ENCODE data around the gene CEP57L1. TPM values are rescaled to one million over a fixed set of nuclear protein-coding genes. Genes with fewer than 3 reads are reported as not detected.
A peak's percentile ranks its signal among the peaks of the same experiment; 100 is the strongest.
"Not testable (repeated sequence)": the region's sequence is repeated elsewhere in the genome, so short reads cannot be mapped to it uniquely, and the experiment has no call there.

The CEP57L1 gene
- total and polyA plus RNA-seq, 2 experiments from 2014 or later, result 14.5 to 15.8 TPM

- H3K27me3 ChIP-seq, result no peaks in the 10 kb centered on the region
- H3K9me3 ChIP-seq (ENCODE audit: low read depth), result no peaks in the 10 kb centered on the region
- H3K27ac ChIP-seq, result no peak overlapping the region
- peaks cover 10% of the 10 kb centered on the region for H3K4me1 ChIP-seq (ENCODE audit: low read depth)
- DNase-seq (ENCODE audit: low read depth in 1 of 2, low spot score in 1 of 2), result no peak
- H3K4me3 ChIP-seq, result no peak overlapping the region
- no peaks in the 10 kb centered on the region for H3K36me3 ChIP-seq
- TF ChIP-seq, protein P1, sequence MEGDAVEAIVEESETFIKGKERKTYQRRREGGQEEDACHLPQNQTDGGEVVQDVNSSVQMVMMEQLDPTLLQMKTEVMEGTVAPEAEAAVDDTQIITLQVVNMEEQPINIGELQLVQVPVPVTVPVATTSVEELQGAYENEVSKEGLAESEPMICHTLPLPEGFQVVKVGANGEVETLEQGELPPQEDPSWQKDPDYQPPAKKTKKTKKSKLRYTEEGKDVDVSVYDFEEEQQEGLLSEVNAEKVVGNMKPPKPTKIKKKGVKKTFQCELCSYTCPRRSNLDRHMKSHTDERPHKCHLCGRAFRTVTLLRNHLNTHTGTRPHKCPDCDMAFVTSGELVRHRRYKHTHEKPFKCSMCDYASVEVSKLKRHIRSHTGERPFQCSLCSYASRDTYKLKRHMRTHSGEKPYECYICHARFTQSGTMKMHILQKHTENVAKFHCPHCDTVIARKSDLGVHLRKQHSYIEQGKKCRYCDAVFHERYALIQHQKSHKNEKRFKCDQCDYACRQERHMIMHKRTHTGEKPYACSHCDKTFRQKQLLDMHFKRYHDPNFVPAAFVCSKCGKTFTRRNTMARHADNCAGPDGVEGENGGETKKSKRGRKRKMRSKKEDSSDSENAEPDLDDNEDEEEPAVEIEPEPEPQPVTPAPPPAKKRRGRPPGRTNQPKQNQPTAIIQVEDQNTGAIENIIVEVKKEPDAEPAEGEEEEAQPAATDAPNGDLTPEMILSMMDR (IDR thresholded peaks at IDR 0.05; ENCODE audit: low read depth, low read length), result no peak
Measured at GRCh38 chr6:109183109-109183650, 87.9 kb downstream of the CEP57L1 start.

DNA sequence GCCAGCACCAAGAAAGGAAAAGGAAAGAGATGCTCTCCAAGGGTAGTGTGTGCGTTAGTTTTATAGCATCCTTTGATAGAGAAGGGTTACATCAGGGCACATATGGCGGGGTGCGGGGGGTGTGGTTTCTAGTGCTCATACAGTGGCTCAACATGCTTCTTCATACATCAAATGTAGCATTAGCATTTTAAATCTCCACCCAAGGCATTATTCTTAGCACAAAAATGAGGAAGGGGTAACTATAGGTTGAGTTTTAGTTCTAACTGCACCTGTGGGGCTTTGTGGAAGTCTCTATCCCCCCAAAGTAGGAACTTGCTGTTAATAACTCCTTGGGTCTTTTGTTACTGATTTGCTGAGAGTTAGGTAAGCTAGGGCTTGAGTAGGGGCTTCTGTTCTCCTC is 89.3 kb downstream of the CEP57L1 start:
- Histone ChIP-seq H3K27me3 (no peaks in the 10 kb centered on the region), H3K9me3 (ENCODE audit: low read depth) (no peaks in the 10 kb centered on the region), H3K36me3 (no peaks in the 10 kb centered on the region), H3K27ac (no peak overlapping the region), H3K4me3 (no peak overlapping the region), H3K4me1 (ENCODE audit: low read depth) (peaks cover 10% of the 10 kb centered on the region)
- TF ChIP-seq, protein P1 (IDR thresholded peaks at IDR 0.05; ENCODE audit: low read depth, low read length), result no peak
- no peak for DNase-seq (ENCODE audit: low read depth in 1 of 2, low spot score in 1 of 2)

DNA sequence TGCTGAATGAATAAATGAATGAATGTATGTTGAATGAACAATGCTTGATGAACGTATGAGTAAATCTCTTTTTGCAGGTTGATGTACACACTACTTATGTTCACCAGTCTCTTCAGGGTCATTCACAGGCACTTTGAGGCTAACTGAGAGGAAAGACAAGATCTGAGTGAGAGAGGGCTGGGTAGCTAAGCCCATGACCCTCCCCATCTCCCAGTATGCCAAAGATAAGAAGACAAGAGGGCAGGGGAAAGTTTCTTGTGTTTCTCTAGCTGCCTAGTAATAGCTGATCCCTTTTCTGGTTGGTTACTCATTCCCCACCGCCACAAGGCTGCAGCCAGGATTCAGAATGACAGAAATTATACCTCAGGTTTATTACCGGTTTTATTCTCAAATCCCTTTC is 90.7 kb downstream of the CEP57L1 start:
- Histone ChIP-seq H3K4me1 (ENCODE audit: low read depth) (peaks cover 10% of the 10 kb centered on the region), H3K4me3 (no peak overlapping the region)
- TF ChIP-seq, protein P1 (IDR thresholded peaks at IDR 0.05; ENCODE audit: low read depth, low read length), result no peak

DNA sequence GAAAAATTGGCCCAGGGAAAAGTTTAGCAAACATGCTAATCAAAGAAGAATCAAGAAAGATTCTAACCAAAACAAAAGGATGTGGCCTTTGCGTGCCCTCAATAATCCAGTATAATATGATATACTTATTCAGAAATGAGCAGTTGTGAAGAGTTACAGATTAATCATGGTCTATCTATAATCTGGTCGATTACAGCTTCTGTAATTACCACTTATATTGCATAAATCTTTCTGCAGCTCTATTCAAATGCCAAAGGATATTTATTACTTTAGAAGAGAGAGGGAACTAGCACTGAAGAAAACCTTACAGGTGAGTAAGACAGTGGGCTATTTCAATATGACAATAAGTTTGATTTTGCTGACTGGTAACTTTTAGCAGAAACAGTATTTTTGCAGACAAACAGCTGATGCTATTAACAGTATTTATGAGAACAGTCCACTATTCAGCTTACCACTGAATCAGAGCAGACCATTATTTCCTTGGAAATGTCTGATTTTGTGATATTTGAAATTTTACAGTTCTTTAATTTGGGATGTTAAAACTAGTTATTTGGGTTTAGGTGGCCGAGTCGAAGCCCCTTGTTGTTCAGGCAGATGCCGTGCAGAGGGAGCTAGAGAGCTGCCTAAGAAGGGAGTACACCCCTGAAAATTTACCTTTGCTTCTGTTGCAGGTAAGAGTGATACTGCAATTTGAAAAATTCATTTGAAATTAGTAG is 92.2 kb downstream of the CEP57L1 start:
- TF ChIP-seq, protein P1 (IDR thresholded peaks at IDR 0.05; ENCODE audit: low read depth, low read length), result peak; percentile 99
- H3K27ac ChIP-seq, result no peak overlapping the region
- DNase-seq (ENCODE audit: low read depth in 1 of 2, low spot score in 1 of 2), result peak; percentile 53 to 73
- H3K9me3 ChIP-seq (ENCODE audit: low read depth), result no peaks in the 10 kb centered on the region
- H3K4me3 ChIP-seq, result no peak overlapping the region
- no peaks in the 10 kb centered on the region for H3K36me3 ChIP-seq
- no peaks in the 10 kb centered on the region for H3K27me3 ChIP-seq
- H3K4me1 ChIP-seq (ENCODE audit: low read depth), result peaks cover 8% of the 10 kb centered on the region

More for the DNA sequence above, 90.7 kb downstream of the CEP57L1 start:
- H3K27ac ChIP-seq, result no peak overlapping the region
- no peak for DNase-seq (ENCODE audit: low read depth in 1 of 2, low spot score in 1 of 2)
- H3K27me3 ChIP-seq, result no peaks in the 10 kb centered on the region
- H3K9me3 ChIP-seq (ENCODE audit: low read depth), result no peaks in the 10 kb centered on the region
- H3K36me3 ChIP-seq, result no peaks in the 10 kb centered on the region

DNA sequence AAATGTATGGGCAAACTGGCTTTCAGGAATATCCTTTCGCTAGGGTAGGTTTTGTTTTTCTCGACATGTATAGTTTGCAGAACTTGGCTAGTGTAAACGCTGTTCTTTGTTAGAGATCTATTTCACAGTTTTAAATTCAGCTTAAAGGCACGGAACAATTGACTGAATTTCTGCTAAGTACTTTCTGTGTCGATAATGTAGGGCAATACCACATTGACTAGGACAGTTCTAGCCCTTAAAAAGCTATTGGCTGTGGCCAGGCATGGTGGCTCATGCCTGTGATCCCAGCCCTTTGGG is 92.8 kb downstream of the CEP57L1 start:
- Histone ChIP-seq H3K4me3 (no peak overlapping the region), H3K9me3 (ENCODE audit: low read depth) (no peaks in the 10 kb centered on the region), H3K36me3 (no peaks in the 10 kb centered on the region), H3K27me3 (no peaks in the 10 kb centered on the region), H3K27ac (no peak overlapping the region), H3K4me1 (ENCODE audit: low read depth) (peaks cover 3% of the 10 kb centered on the region)
- no peak for DNase-seq (ENCODE audit: low read depth in 1 of 2, low spot score in 1 of 2)
- TF ChIP-seq, protein P1 (IDR thresholded peaks at IDR 0.05; ENCODE audit: low read depth, low read length), result no peak

DNA sequence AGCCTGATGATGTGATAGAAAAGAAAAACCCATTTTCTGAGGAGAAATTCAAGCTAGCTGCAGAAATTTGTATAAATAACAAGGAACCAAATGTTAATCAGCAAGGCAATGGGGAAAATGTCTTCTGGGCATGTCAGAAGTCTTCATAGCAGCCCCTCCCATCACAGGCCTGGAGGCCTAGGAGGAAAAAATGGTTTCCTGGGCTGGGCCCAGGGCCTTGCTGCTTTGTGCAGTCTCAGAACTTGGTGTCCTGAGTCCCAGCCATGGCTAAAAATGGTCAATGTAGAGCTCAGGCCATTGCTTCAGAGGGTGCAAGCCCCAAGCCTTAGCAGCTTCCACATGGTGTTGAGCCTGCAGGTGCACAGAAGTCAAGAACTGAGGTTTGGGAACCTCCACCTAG is 96.1 kb downstream of the CEP57L1 start:
- not testable (repeated sequence) for H3K27me3 ChIP-seq; H3K27ac ChIP-seq; H3K36me3 ChIP-seq; H3K4me3 ChIP-seq; DNase-seq (ENCODE audit: low read depth in 1 of 2, low spot score in 1 of 2); H3K9me3 ChIP-seq (ENCODE audit: low read depth); H3K4me1 ChIP-seq (ENCODE audit: low read depth)
